Suprapubic skin (tissue), 3 donors: ENCODE data around the gene ATP8B1.

Experiments used
- CTCF ChIP-seq, 2 donors: fragments of 200-600 bp in 1 of 2; fragments of 450-650 bp in 1 of 2; sonication (generic) in 1 of 2; IDR thresholded peaks; one replicate each; pipeline ENCODE4 v1.5.1; 2016 to 2019; ENCODE audit warnings: antibody characterized with exemption in 2 of 2, mild to moderate bottlenecking in 1 of 2, moderate library complexity in 1 of 2
- POLR2AphosphoS5 ChIP-seq, 3 donors: sonication (generic); formaldehyde crosslinking; IDR thresholded peaks; one replicate each; pipeline ENCODE4 v1.6.1; 2017; ENCODE audit warnings: antibody characterized with exemption in 3 of 3

GRCh38 chr18:57670046-57670445, 133.1 kb downstream of the ATP8B1 start:
- TF ChIP-seq CTCF (IDR thresholded peaks at IDR 0.05) (no peak), POLR2AphosphoS5 (IDR thresholded peaks at IDR 0.05) (no peak)
